WTC11 (cell line): ENCODE results near the gene SPOCK2.

ENCODE experiments used
- AR ChIP-seq: fragments of 250-450 bp; sonication (Bioruptor Pico); IDR thresholded peaks from 2 replicates; pipeline ENCODE4 v1.9.0; 2021; ENCODE audit warnings: mild to moderate bottlenecking
- CTCF ChIP-seq: fragments of 200-600 bp; IDR thresholded peaks from 2 replicates; pipeline ENCODE4 v1.8.0; 2022; ENCODE audit warnings: antibody characterized with exemption
- E2F1 ChIP-seq: sonication (generic); formaldehyde crosslinking; IDR thresholded peaks from 2 replicates; pipeline ENCODE4 v1.8.0; 2022; ENCODE audit warnings: mild to moderate bottlenecking, missing genetic modification reagents
- MAX ChIP-seq: sonication (generic); formaldehyde crosslinking; IDR thresholded peaks from 2 replicates; pipeline ENCODE4 v1.8.0; 2022; ENCODE audit warnings: mild to moderate bottlenecking, missing genetic modification reagents

- TF ChIP-seq MAX (CRISPR knock-in tag) (no peak), AR (CRISPR knock-in tag) (no peak), E2F1 (no peak), CTCF (no peak)
Measured at GRCh38 chr10:72123616-72124015, 35.3 kb upstream of the SPOCK2 start.
